ENCODE measurements around the gene ZNF394. TPM values are rescaled to one million over a fixed set of nuclear protein-coding genes. Genes with fewer than 3 reads are reported as not detected.
A peak's percentile ranks its signal among the peaks of the same experiment; 100 is the strongest.
"Not testable (repeated sequence)": the region's sequence is repeated elsewhere in the genome, so short reads cannot be mapped to it uniquely, and the experiment has no call there.

The ZNF394 gene
- polyA plus RNA-seq, 1 of the 3 experiments (the other 2 are of a cell fraction), result 19.8 TPM

DNA sequence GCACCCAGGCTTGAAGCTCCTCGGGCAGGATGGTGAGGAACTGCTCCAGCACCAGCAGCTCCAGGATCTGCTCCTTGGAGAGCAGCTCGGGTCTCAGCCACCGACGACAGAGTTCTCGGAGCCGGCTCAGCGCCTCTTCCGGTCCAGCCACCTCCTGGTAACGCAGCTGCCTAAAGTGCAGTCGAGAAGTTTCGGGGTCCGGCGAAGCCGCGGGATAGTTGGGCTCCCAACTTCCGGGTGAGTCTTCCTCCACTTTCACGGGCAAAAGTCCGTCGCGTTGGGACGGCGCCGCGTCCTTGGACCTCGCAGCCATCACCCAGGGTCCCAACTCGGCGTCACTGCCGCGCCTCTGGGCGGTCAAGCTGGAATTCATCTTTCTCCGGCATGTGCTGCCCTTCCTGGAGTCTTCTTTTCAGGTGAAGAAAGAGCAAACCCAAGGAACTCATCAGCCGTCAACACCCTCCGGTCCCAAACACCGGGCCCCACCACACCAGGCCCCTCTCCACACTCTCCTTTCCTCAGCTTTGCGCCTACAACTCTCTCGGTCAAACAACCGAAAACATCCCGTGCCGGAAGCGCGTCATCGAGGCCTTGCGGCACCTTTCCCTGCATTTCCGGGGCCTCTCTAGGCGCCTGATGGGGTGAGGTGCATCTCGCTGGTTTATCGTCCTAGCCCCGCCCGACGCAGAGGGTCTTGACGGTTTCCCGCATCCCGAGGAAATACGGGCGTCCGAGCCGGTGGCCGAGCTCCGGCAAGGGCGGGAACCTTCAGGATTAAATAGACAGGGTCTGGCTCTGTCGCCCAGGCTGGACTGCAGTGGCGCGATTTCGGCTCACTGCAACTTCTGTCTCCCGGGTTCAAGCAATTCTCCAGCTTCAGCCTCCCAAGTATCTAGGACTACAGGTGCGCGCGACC is at the start of gene ZNF394 (continued):
- TF ChIP-seq YY1 (IDR thresholded peaks at IDR 0.05; ENCODE audit: low read depth) (peak; percentile 62), FOXM1 (IDR thresholded peaks at IDR 0.05; ENCODE audit: low read depth) (no peak), POLR2AphosphoS5 (IDR thresholded peaks at IDR 0.05; ENCODE audit: low read depth, low read length) (peak; percentile 98), SMC3 (IDR thresholded peaks at IDR 0.05; ENCODE audit: low read depth, low read length) (no peak), RXRA (IDR thresholded peaks at IDR 0.05; ENCODE audit: borderline replicate concordance, low read depth) (no peak), TCF12 (IDR thresholded peaks at IDR 0.05) (peak; percentile 54; the same call in 1 of the 2 replicates), MEF2A (IDR thresholded peaks at IDR 0.05; ENCODE audit: borderline replicate concordance, low read depth) (no peak), EP300 (IDR thresholded peaks at IDR 0.05; ENCODE audit: borderline replicate concordance in 1 of 2, low read depth in 1 of 2, low read length in 1 of 2) (no peak; a peak in 1 of 4 replicates), FOSL2 (IDR thresholded peaks at IDR 0.05; ENCODE audit: borderline replicate concordance, low read depth) (peak; percentile 22; the same call in 1 of the 2 replicates), SIN3A (IDR thresholded peaks at IDR 0.05; ENCODE audit: borderline replicate concordance, low read depth, low read length) (peak; percentile 97)
- TF ChIP-seq, protein P1, sequence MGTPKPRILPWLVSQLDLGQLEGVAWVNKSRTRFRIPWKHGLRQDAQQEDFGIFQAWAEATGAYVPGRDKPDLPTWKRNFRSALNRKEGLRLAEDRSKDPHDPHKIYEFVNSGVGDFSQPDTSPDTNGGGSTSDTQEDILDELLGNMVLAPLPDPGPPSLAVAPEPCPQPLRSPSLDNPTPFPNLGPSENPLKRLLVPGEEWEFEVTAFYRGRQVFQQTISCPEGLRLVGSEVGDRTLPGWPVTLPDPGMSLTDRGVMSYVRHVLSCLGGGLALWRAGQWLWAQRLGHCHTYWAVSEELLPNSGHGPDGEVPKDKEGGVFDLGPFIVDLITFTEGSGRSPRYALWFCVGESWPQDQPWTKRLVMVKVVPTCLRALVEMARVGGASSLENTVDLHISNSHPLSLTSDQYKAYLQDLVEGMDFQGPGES (IDR thresholded peaks at IDR 0.05; ENCODE audit: low read depth, low read length), result no peak
- TF ChIP-seq, protein P2, sequence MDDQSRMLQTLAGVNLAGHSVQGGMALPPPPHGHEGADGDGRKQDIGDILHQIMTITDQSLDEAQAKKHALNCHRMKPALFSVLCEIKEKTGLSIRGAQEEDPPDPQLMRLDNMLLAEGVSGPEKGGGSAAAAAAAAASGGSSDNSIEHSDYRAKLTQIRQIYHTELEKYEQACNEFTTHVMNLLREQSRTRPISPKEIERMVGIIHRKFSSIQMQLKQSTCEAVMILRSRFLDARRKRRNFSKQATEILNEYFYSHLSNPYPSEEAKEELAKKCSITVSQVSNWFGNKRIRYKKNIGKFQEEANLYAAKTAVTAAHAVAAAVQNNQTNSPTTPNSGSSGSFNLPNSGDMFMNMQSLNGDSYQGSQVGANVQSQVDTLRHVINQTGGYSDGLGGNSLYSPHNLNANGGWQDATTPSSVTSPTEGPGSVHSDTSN (IDR thresholded peaks at IDR 0.05), result no peak

DNA sequence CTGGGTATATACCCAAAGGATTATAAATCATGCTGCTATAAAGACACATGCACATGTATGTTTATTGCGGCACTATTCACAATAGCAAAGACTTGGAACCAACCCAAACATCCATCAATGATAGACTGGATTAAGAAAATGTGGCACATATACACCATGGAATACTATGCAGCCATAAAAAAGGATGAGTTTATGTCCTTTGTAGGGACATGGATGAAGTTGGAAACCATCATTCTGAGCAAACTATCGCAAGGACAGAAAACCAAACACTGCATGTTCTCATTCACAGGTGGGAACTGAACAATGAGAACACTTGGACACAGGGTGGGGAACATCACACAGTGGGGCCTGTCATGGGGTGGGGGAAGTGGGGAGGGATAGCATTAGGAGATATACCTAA is 49.5 kb upstream of the ZNF394 start:
- H3K9ac ChIP-seq; H3K27ac ChIP-seq (ENCODE audit: low read depth in 2 of 2, low read length in 1 of 2); H3K4me3 ChIP-seq (ENCODE audit: low read depth in 2 of 2, low read length in 1 of 2); POLR2A ChIA-PET; H3K9me3 ChIP-seq; H3K9me2 ChIP-seq; H3K27me3 ChIP-seq (ENCODE audit: insufficient read depth); H3F3A ChIP-seq (replicated peaks; ENCODE audit: insufficient read depth); H2AFZ ChIP-seq (ENCODE audit: low read depth); H3K4me1 ChIP-seq (ENCODE audit: control insufficient read depth in 1 of 2, insufficient read depth in 2 of 2, low read depth in 1 of 2, low read length in 1 of 2); CTCF ChIA-PET; DNase-seq; H3K4me2 ChIP-seq; H4K20me1 ChIP-seq (ENCODE audit: insufficient read depth): not testable (repeated sequence)
- WGBS (ENCODE audit: low lambda C conversion rate), result 100% methylated on average over 1 of the region's 2 CpGs
- H3K79me2 ChIP-seq (ENCODE audit: insufficient read depth), result peaks cover 33% of the 10 kb centered on the region
- H3K36me3 ChIP-seq (replicated peaks in 1 of 2; ENCODE audit: control insufficient read depth in 1 of 2, insufficient read depth in 2 of 2, low read length in 1 of 2), result peaks cover 30 to 49% of the 10 kb centered on the region in 2 experiments

DNA sequence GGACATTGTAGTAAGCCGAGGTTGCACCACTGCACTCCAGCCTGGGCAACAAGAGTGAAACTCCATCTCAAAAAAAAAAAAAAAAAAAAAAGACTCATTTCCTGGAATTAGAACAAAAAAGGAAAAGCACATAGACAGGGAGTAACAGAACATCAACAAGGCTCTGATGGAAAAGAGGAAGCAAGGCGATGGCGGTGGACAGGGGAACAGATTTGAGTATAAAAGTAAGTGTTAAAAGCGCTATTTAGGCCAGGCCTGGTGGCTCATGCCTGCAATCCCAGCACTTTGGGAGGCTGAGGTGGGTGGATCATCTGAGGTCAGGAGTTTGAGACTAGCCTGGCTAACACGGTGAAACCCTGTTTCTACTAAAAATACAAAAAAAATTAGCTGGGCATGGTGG is 45.2 kb upstream of the ZNF394 start:
- H3K79me2 ChIP-seq (ENCODE audit: insufficient read depth), result peaks cover 14% of the 10 kb centered on the region
- WGBS (ENCODE audit: low lambda C conversion rate), result 99% methylated on average over 5 of the region's 5 CpGs
- H3K4me2 ChIP-seq; CTCF ChIA-PET; H3K27ac ChIP-seq (ENCODE audit: low read depth in 2 of 2, low read length in 1 of 2); DNase-seq; H4K20me1 ChIP-seq (ENCODE audit: insufficient read depth); H2AFZ ChIP-seq (ENCODE audit: low read depth); H3K27me3 ChIP-seq (ENCODE audit: insufficient read depth); H3K4me1 ChIP-seq (ENCODE audit: control insufficient read depth in 1 of 2, insufficient read depth in 2 of 2, low read depth in 1 of 2, low read length in 1 of 2); H3K9me3 ChIP-seq; H3K9ac ChIP-seq; H3F3A ChIP-seq (replicated peaks; ENCODE audit: insufficient read depth); POLR2A ChIA-PET; H3K4me3 ChIP-seq (ENCODE audit: low read depth in 2 of 2, low read length in 1 of 2); H3K9me2 ChIP-seq: not testable (repeated sequence)
- H3K36me3 ChIP-seq (replicated peaks in 1 of 2; ENCODE audit: control insufficient read depth in 1 of 2, insufficient read depth in 2 of 2, low read length in 1 of 2), result peaks cover 20 to 46% of the 10 kb centered on the region in 2 experiments
